ENCODE data around the gene TTBK2. TPM values are rescaled to one million over a fixed set of nuclear protein-coding genes. Genes with fewer than 3 reads are reported as not detected.

The TTBK2 gene
- total RNA-seq, 1 experiment from 2014 or later = 17.2 TPM

- Histone ChIP-seq H3K36me3 (ENCODE audit: control insufficient read depth, insufficient read depth, low read length) (no peaks in the 10 kb centered on the region), H3K9me3 (ENCODE audit: control insufficient read depth, insufficient read depth, low read depth, low read length) (no peaks in the 10 kb centered on the region), H3K4me3 (ENCODE audit: low read depth in 2 of 2, low read length in 2 of 2) (no peak overlapping the region), H3K4me1 (ENCODE audit: control insufficient read depth, insufficient read depth, low read length) (no peaks in the 10 kb centered on the region), H3K27ac (ENCODE audit: low read length) (no peak overlapping the region), H3K27me3 (ENCODE audit: control insufficient read depth, insufficient read depth, low read length) (no peaks in the 10 kb centered on the region)
- DNase-seq (ENCODE audit: low read depth, low spot score) (no peak), ATAC-seq (no peak)
- CTCF ChIA-PET = no interaction called here
- no TSS peak for BruUV-seq (replicated peaks)
- no peak for TF ChIP-seq SIN3A (IDR thresholded peaks at IDR 0.05; ENCODE audit: borderline replicate concordance, insufficient read depth, low read depth, low read length)
- TF ChIP-seq CTCF (IDR thresholded peaks at IDR 0.05) = no peak
- no peak for TF ChIP-seq TCF7L2 (IDR thresholded peaks at IDR 0.05; ENCODE audit: low read depth, low read length)
- TF ChIP-seq REST (IDR thresholded peaks at IDR 0.05; ENCODE audit: insufficient read depth in 1 of 2, low read depth in 2 of 2, low read length in 1 of 2) = no peak
- no peak for TF ChIP-seq POLR2AphosphoS5 (IDR thresholded peaks at IDR 0.05; ENCODE audit: low read depth, low read length)
- intact Hi-C loops (cut with micrococcal nuclease; ENCODE audit: unreplicated experiment) = no loop called here
- POLR2A ChIA-PET = no interaction called here
- in situ Hi-C loops (cut with HindIII; ENCODE audit: low pct_unique_long_range_greater_than_20kb, low sequenced_read_pairs) = no loop called here
Measured at GRCh38 chr15:42693496-42693895, 227.1 kb downstream of the TTBK2 start.

- POLR2A ChIA-PET = no interaction called here
- no peak for TF ChIP-seq REST (IDR thresholded peaks at IDR 0.05; ENCODE audit: insufficient read depth in 1 of 2, low read depth in 2 of 2, low read length in 1 of 2)
- no peak for TF ChIP-seq CTCF (IDR thresholded peaks at IDR 0.05)
- TF ChIP-seq SIN3A (IDR thresholded peaks at IDR 0.05; ENCODE audit: borderline replicate concordance, insufficient read depth, low read depth, low read length) = no peak
- TF ChIP-seq TCF7L2 (IDR thresholded peaks at IDR 0.05; ENCODE audit: low read depth, low read length) = no peak
- no peak for TF ChIP-seq POLR2AphosphoS5 (IDR thresholded peaks at IDR 0.05; ENCODE audit: low read depth, low read length)
- Histone ChIP-seq H3K36me3 (ENCODE audit: control insufficient read depth, insufficient read depth, low read length) (no peaks in the 10 kb centered on the region), H3K9me3 (ENCODE audit: control insufficient read depth, insufficient read depth, low read depth, low read length) (no peaks in the 10 kb centered on the region), H3K27me3 (ENCODE audit: control insufficient read depth, insufficient read depth, low read length) (no peaks in the 10 kb centered on the region), H3K4me1 (ENCODE audit: control insufficient read depth, insufficient read depth, low read length) (no peaks in the 10 kb centered on the region), H3K4me3 (ENCODE audit: low read depth in 2 of 2, low read length in 2 of 2) (no peak overlapping the region), H3K27ac (ENCODE audit: low read length) (no peak overlapping the region)
- in situ Hi-C loops (cut with HindIII; ENCODE audit: low pct_unique_long_range_greater_than_20kb, low sequenced_read_pairs) (no loop called here), intact Hi-C loops (cut with micrococcal nuclease; ENCODE audit: unreplicated experiment) (no loop called here)
- DNase-seq (ENCODE audit: low read depth, low spot score) (no peak), ATAC-seq (no peak)
- CTCF ChIA-PET = no interaction called here
- BruUV-seq (replicated peaks) = no TSS peak
Measured at GRCh38 chr15:42692997-42693396, 227.6 kb downstream of the TTBK2 start.

Measured in Panc1 (cell line).